K562 (cell line): ENCODE measurements around the gene TM9SF4. TPM values are rescaled to one million over a fixed set of nuclear protein-coding genes. Genes with fewer than 3 reads are reported as not detected.

ENCODE experiments used
- CBX5 ChIP-seq: IDR thresholded peaks from 2 replicates; pipeline ENCODE4 v1.6.1; 2014; ENCODE audit warnings: low read depth, borderline replicate concordance
- CC2D1A ChIP-seq: fragments of 450-650 bp; IDR thresholded peaks from 2 replicates; pipeline ENCODE4 v1.6.1; 2017; ENCODE audit warnings: mild to moderate bottlenecking
- CTBP1 ChIP-seq: fragments of 450-650 bp; IDR thresholded peaks from 2 replicates; pipeline ENCODE4 v1.6.1; 2016; ENCODE audit warnings: borderline replicate concordance
- EWSR1 ChIP-seq: fragments of 450-650 bp; IDR thresholded peaks from 2 replicates; pipeline ENCODE4 v1.6.1; 2018; ENCODE audit warnings: borderline replicate concordance, mild to moderate bottlenecking, low read depth, moderate library complexity; ENCODE audit not compliant: partially characterized antibody
- FOS ChIP-seq: IDR thresholded peaks from 3 replicates; pipeline ENCODE4 v1.6.1; 2011; ENCODE audit not compliant: insufficient read length; ENCODE audit errors: extremely low read depth
- FOXP1 ChIP-seq: sonication (generic); formaldehyde crosslinking; IDR thresholded peaks from 2 replicates; pipeline ENCODE4 v1.8.0; 2022; ENCODE audit warnings: mild to moderate bottlenecking, missing genetic modification reagents
- GABPA ChIP-seq: fragments of 200-800 bp; sonication (Bioruptor generic); conservative IDR thresholded peaks from 2 replicates; pipeline ENCODE4 v1.6.1; 2016; ENCODE audit warnings: low read depth, missing genetic modification characterization, missing compliant biosample characterization
- JUND ChIP-seq, 2 experiments: IDR thresholded peaks; 2 replicates in 1 of 2; 3 replicates in 1 of 2; pipeline ENCODE4 v1.6.1; 2011; ENCODE audit warnings: borderline replicate concordance in 2 of 2, low read depth in 2 of 2, low read length in 2 of 2, improper control_type of control experiment in 1 of 2, missing biosample characterization in 1 of 2, missing genetic modification characterization in 1 of 2, missing genetic modification reagents in 1 of 2
- MAFK ChIP-seq: IDR thresholded peaks from 2 replicates; pipeline ENCODE4 v1.6.1; 2011; ENCODE audit warnings: low read length, improper control_type of control experiment
- NR1H2 ChIP-seq: sonication (generic); formaldehyde crosslinking; IDR thresholded peaks from 2 replicates; pipeline ENCODE4 v1.4.0; 2020; ENCODE audit warnings: mild to moderate bottlenecking, missing genetic modification reagents
- RCOR1 ChIP-seq, 2 experiments: IDR thresholded peaks; 2 replicates each; pipeline ENCODE4 v1.6.1; 2012; ENCODE audit warnings: low read depth in 2 of 2, low read length in 2 of 2, borderline replicate concordance in 1 of 2, improper control_type of control experiment in 1 of 2
- TCFL5 ChIP-seq: fragments of 250-450 bp; sonication (Bioruptor Pico); conservative IDR thresholded peaks from 2 replicates; pipeline ENCODE4 v1.6.1; 2021; ENCODE audit warnings: mild to moderate bottlenecking, moderate library complexity, matching md5 sums
- ZNF384 ChIP-seq: IDR thresholded peaks from 2 replicates; pipeline ENCODE4 v1.6.1; 2012; ENCODE audit warnings: low read depth, low read length, improper control_type of control experiment
- ZNF551 ChIP-seq: fragments of 250-450 bp; sonication (Bioruptor Pico); IDR thresholded peaks from 2 replicates; pipeline ENCODE4 v1.5.0; 2021; ENCODE audit warnings: mild to moderate bottlenecking, moderate library complexity
- ZSCAN32 ChIP-seq: fragments of 450-650 bp; formaldehyde crosslinking; IDR thresholded peaks from 2 replicates; pipeline ENCODE4 v1.4.0; 2020; ENCODE audit warnings: mild to moderate bottlenecking, moderate library complexity
- polyA plus RNA-seq, 8 experiments: library from polyadenylated mRNA; depleted of rRNA in 4 of 8; stranded (reverse) in 5 of 8; unstranded in 3 of 8; fragments of >200 nt; fragmentation: Nextera tagmentation in 2 of 8; fragmentation: Illumina TruSeq in 1 of 8; extraction: Ambion mirVana in 2 of 8; extraction: Trizol in 1 of 8; gene quantifications; 2 replicates each; pipeline versions ENCODE4 v1.2.1 to v1.2.3, GENCODE V29; 2011 to 2014; ENCODE audit warnings: inconsistent platforms in 1 of 8, missing spikeins in 1 of 8
- total RNA-seq, 7 experiments: library from RNA; depleted of rRNA in 6 of 7; stranded (reverse); fragments of >200 nt in 6 of 7; fragmentation: Illumina TruSeq in 2 of 7; extraction: Trizol in 2 of 7; gene quantifications; 2 replicates each; pipeline versions ENCODE4 v1.2.1 to v1.2.3, GENCODE V29; 2011 to 2021; ENCODE audit warnings: low replicate concordance in 1 of 7
- TF ChIP-seq, protein P1 (sequence below): fragments of 450-650 bp; formaldehyde crosslinking; IDR thresholded peaks from 2 replicates; pipeline ENCODE4 v1.4.0; 2020; ENCODE audit warnings: mild to moderate bottlenecking, moderate library complexity
- TF ChIP-seq, protein P2 (sequence below), 2 experiments: fragments of 450-650 bp; formaldehyde crosslinking in 1 of 2; IDR thresholded peaks; 2 replicates each; pipeline versions ENCODE4 v1.4.0 to v1.6.1; 2014 to 2020; ENCODE audit warnings: mild to moderate bottlenecking in 2 of 2, borderline replicate concordance in 1 of 2, low read depth in 1 of 2

The TM9SF4 gene
- total and polyA plus RNA-seq, 9 of the 15 experiments (the other 6 are each of a cell fraction or from before 2014, with no cell fraction given) = 14.5 to 46.3 (median 26.9) TPM

DNA sequence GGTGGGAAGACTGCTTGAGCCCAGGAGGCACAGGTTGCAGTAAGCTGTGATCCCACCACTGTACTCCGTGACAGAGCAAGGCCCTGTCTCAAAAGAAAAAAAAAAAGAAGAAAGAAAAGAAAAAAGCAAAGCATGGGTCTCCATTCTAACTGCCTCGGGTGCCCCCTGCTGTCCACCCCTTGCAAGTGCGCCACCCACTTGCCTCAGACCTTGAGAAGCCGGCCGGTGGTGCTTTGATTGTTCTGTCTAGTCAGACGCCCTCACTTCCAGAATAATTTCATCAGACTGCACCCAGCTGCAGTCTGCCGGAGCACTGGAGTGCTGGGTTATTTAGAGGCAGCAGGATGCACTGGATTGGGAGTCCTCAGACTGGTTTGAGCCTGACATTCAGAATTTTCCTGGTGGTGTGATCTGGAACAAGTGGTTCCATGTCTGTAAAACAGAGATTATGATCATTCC is 17.6 kb upstream of the TM9SF4 start (continued):
- TF ChIP-seq TCFL5 (CRISPR knock-in tag) (no peak), EWSR1 (no peak), NR1H2 (CRISPR knock-in tag) (no peak), RCOR1 (IDR thresholded peaks at IDR 0.05; ENCODE audit: borderline replicate concordance in 1 of 2, low read depth in 2 of 2, low read length in 2 of 2) (0 out of 4 replicates have a peak, but pooled peaks of 1 of the 2 experiments have one; percentile 16), FOS (no peak), CBX5 (no peak), CC2D1A (peak; percentile 63; the same call in 1 of the 2 replicates), MAFK (no peak), ZNF551 (CRISPR knock-in tag) (no peak), JUND (IDR thresholded peaks at IDR 0.05; ENCODE audit: borderline replicate concordance, low read depth, low read length) (0 out of 2 replicates have a peak, but pooled peaks have one; percentile 4), JUND (tag; IDR thresholded peaks at IDR 0.05; ENCODE audit: borderline replicate concordance, low read depth, low read length) (no peak), FOXP1 (CRISPR knock-in tag) (no peak), ZSCAN32 (CRISPR knock-in tag) (no peak), CTBP1 (peak; percentile 21; the same call in 1 of the 2 replicates), GABPA (tag) (no peak), ZNF384 (peak; percentile 95)
- TF ChIP-seq, protein P1, sequence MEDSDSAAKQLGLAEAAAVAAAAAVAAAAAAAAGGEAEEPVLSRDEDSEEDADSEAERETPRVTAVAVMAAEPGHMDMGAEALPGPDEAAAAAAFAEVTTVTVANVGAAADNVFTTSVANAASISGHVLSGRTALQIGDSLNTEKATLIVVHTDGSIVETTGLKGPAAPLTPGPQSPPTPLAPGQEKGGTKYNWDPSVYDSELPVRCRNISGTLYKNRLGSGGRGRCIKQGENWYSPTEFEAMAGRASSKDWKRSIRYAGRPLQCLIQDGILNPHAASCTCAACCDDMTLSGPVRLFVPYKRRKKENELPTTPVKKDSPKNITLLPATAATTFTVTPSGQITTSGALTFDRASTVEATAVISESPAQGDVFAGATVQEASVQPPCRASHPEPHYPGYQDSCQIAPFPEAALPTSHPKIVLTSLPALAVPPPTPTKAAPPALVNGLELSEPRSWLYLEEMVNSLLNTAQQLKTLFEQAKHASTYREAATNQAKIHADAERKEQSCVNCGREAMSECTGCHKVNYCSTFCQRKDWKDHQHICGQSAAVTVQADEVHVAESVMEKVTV (CRISPR knock-in tag) = peak; percentile 41; the same call in 1 of the 2 replicates
- TF ChIP-seq, protein P2, sequence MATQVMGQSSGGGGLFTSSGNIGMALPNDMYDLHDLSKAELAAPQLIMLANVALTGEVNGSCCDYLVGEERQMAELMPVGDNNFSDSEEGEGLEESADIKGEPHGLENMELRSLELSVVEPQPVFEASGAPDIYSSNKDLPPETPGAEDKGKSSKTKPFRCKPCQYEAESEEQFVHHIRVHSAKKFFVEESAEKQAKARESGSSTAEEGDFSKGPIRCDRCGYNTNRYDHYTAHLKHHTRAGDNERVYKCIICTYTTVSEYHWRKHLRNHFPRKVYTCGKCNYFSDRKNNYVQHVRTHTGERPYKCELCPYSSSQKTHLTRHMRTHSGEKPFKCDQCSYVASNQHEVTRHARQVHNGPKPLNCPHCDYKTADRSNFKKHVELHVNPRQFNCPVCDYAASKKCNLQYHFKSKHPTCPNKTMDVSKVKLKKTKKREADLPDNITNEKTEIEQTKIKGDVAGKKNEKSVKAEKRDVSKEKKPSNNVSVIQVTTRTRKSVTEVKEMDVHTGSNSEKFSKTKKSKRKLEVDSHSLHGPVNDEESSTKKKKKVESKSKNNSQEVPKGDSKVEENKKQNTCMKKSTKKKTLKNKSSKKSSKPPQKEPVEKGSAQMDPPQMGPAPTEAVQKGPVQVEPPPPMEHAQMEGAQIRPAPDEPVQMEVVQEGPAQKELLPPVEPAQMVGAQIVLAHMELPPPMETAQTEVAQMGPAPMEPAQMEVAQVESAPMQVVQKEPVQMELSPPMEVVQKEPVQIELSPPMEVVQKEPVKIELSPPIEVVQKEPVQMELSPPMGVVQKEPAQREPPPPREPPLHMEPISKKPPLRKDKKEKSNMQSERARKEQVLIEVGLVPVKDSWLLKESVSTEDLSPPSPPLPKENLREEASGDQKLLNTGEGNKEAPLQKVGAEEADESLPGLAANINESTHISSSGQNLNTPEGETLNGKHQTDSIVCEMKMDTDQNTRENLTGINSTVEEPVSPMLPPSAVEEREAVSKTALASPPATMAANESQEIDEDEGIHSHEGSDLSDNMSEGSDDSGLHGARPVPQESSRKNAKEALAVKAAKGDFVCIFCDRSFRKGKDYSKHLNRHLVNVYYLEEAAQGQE (IDR thresholded peaks at IDR 0.05; ENCODE audit: borderline replicate concordance) = peak; percentile 78; the same call in 1 of the 2 replicates
- TF ChIP-seq, protein P2 (CRISPR knock-in tag; IDR thresholded peaks at IDR 0.05; ENCODE audit: low read depth) = no peak
